HG03025 (cell line): ENCODE results near the gene RPS24.

Source experiments
- ATAC-seq: cut with Tn5 transposase; IDR thresholded peaks from one replicate; pipeline ENCODE4 v1.9.1; 2021; ENCODE audit warnings: mild to moderate bottlenecking, moderate library complexity; ENCODE audit not compliant: unreplicated experiment, low FRiP score

The RPS24 gene

DNA sequence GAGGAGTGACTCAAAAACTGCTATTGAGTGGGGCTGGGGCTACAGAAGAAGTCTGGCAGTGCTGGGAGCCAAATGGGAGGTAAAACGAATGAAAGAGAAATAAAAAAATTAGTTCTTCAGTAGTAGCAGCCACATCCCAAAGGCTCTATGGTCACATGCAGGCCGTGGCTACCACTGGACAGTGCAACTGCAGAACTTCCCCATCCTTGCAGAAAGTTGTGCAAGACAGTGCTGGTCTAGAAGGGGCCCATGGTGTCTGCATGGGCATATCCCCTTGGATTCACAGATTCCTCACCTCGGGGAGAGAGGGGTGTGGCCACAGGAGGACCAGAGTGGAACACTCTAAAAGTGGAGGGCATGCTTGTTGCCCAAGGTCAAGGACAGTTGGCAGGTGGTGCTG is 47.6 kb downstream of the RPS24 start:
- no peak for ATAC-seq

DNA sequence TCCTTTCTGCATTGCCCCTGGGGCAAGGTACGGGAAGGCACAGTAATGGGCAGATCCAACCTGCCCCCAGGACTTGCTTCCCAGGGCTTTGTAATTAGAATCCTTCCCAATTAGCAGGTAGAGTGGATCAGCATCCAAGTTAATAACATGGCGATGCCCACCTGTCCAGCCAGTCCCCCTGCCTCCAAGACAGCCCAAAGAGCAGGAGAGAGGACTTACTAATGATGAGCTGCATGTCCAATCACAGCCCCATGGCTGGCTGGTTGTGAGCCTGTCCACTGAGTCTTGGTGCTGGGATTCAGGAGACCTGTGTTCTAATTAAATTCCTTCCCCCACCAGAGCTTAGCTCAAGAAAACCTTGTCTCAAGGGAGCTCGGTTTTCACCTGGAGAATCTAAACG is 49.0 kb downstream of the RPS24 start:
- ATAC-seq = no peak
